NK-92 (cell line): Measurements from ENCODE around the gene NOL12.

Source experiments
- DNase-seq: peaks from one replicate; lab custom pipeline; 2025; ENCODE audit not compliant: unreplicated experiment; lab: John Stamatoyannopoulos, UW

The NOL12 gene

DNA sequence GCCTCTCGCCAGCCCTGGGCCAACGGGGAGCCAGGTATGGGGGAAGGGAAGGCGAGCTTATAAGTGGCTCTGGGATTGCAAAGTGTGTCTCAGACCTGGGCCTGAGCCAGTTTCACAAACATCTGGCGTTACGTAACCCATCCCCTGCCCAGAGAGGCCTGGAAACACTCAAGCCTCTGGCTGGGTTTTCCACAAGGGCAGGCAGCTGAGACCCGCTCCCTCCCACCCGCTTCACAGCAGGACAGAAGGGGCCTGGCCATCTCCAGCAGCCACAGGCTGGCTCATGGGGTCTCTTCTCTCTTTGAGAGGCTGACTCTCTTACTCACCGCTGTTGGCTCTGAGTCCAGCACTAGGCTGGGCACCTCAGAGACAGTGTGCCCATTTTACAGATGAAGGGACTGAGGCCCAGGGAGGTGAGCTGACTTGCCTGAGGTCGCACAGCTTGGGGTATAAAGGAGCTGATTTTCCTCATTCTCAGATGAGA lies 55.2 kb downstream of the NOL12 start:
- no peak for DNase-seq

DNA sequence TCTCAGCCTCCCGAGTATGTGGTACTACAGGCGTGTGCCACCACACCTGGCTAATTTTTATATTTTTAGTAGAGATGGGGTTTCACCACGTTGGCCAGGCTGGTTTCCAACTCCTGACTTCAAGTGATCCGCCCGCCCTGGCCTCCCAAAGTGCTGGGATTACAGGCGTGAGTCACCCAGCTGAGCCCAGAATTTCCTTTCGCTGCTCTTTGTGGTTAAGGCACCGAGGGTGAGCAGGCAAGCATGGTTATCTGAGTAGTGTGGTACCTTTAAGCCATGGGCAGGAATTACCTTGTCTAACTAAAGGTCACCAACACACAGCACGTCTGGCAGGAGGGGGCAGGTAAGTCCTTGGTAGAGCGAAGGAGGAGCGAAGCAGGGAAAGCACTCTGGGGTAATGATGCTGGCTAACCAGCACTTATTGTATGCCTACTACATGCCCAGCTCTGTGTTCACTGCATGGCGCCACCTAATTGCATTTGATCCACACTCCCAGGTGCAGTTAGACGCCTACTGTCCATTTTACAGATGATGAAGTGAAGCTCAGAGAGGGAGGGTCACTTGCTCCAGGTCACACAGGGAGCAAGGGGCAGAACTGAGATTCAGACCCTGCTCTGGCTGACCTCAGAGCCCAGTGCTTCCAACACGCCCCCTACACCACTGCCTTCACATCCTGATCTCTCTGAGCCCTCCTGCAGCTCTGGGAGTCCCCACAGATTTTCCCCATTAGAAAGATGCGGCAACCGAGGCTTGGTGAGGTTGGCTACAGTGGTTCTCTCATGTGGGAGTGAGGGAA lies 56.4 kb downstream of the NOL12 start:
- no peak for DNase-seq
